Adipocyte (in vitro differentiated cells): ENCODE data around the gene KCNN3.

Experiments
- DNase-seq: peaks from one replicate; pipeline ENCODE4 v3.0.0-alpha.2; 2015; ENCODE audit warnings: low read depth
- H3K27me3 ChIP-seq: replicated peaks from 2 replicates; pipeline ENCODE4 v1.7.0; 2013; ENCODE audit warnings: mild to moderate bottlenecking, low read length, moderate library complexity; ENCODE audit not compliant: control insufficient read depth, insufficient read depth
- H3K36me3 ChIP-seq: 2 replicates; pipeline ENCODE4 v1.7.0; 2013; ENCODE audit warnings: low read length, mild to moderate bottlenecking, moderate library complexity; ENCODE audit not compliant: control insufficient read depth, insufficient read depth, severe bottlenecking
- H3K4me1 ChIP-seq: 2 replicates; pipeline ENCODE4 v1.7.0; 2013; ENCODE audit warnings: mild to moderate bottlenecking, low read length, moderate library complexity; ENCODE audit not compliant: control insufficient read depth, insufficient read depth
- H3K4me3 ChIP-seq: 2 replicates; pipeline ENCODE4 v1.7.0; 2013; ENCODE audit warnings: mild to moderate bottlenecking, low read length, moderate library complexity
- H3K9ac ChIP-seq: 2 replicates; pipeline ENCODE4 v1.7.0; 2013; ENCODE audit warnings: mild to moderate bottlenecking, low read length, moderate library complexity
- H3K9me3 ChIP-seq: 2 replicates; pipeline ENCODE4 v1.7.0; 2013; ENCODE audit warnings: mild to moderate bottlenecking, low read length, moderate library complexity; ENCODE audit not compliant: control insufficient read depth

The KCNN3 gene

DNA sequence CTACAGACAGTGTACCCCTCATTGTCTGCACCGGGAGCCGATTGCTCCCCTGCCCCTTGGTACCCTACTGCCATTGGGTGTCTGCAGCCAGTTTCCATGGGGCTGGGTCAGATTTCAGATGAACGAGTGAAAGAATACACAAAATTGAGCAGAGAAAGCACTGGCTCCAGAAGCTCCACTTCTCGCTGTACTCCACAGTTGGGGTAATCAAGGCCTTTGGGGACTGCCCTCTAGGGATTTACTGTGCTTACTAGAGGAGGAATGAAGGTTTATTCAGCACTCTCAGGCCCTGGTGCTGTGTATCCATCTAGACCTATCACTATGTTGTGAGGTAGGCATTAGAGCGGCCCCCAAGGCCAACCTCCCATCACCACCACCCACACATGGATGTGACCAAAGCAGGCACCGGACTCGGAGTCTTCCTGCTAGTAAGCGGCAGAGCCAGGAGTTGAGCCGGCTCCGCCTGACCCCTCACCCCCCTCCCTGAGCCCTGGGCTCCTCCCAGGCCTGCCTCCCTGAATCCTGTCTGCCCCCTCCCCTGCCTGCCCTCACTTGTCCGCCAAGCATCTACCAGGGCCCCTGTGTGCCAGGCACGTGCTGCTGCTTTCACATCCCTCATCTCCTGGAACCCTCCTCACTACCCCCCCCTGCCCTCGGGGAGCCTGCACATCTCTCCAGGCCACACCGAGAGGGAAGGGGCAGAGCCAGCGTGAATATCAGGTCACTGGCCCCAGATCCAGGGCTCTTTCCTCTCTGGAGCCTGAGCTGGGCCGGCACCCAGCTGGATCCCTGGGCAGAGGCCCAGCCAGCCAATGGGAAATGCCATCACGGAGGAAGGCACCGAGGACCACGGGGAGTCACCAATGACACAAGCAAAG is 23.3 kb downstream of the KCNN3 start:
- DNase-seq: no peak
- Histone ChIP-seq H3K36me3 (no peaks in the 10 kb centered on the region), H3K9ac (no peak overlapping the region), H3K4me1 (no peaks in the 10 kb centered on the region), H3K27me3 (peaks cover 65% of the 10 kb centered on the region), H3K9me3 (no peaks in the 10 kb centered on the region), H3K4me3 (no peak overlapping the region)

DNA sequence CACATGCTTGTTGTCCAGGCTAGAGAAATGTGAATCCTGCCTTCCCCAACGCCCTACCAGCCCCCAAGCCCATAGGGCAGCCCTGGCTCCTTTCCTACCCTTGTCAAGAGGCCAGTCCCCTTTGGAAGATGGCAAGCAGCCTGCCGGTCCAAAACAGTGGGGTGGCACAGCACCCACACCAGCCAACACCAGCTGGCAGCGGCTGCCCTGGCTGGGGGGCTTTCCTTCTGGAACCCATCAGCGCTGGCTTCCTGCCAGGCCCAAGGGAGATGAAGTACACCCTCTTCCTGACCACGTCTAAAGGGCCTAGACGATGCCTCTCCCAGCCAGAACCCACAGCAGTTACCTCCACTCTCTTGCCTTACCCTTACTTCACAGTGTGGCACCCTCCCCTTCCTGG is 24.2 kb downstream of the KCNN3 start:
- Histone ChIP-seq H3K4me1 (no peaks in the 10 kb centered on the region), H3K27me3 (peaks cover 65% of the 10 kb centered on the region), H3K4me3 (no peak overlapping the region), H3K9ac (no peak overlapping the region), H3K9me3 (no peaks in the 10 kb centered on the region), H3K36me3 (no peaks in the 10 kb centered on the region)
- DNase-seq: no peak

DNA sequence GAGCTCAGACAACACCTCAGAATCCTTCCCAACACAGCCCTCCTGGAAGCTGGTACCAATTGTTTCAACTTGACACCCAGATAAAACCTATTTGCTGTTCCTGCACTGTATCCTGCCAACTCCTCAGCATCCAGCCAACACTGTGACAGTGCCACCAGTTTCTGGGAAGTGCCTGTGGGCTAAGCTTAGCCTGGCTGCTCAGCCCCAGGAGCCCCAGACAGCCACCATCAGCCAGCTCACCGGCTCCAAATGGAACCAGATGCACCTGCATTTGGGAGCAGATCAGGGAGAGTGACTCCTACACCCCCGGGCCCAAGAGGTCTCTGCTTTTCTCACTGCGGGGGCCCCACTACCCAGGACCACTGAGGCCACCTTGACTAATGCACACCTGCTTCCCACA is 24.9 kb downstream of the KCNN3 start:
- Histone ChIP-seq H3K9me3 (no peaks in the 10 kb centered on the region), H3K27me3 (peaks cover 61% of the 10 kb centered on the region), H3K9ac (no peak overlapping the region), H3K36me3 (no peaks in the 10 kb centered on the region), H3K4me1 (no peaks in the 10 kb centered on the region), H3K4me3 (no peak overlapping the region)
- no peak for DNase-seq

DNA sequence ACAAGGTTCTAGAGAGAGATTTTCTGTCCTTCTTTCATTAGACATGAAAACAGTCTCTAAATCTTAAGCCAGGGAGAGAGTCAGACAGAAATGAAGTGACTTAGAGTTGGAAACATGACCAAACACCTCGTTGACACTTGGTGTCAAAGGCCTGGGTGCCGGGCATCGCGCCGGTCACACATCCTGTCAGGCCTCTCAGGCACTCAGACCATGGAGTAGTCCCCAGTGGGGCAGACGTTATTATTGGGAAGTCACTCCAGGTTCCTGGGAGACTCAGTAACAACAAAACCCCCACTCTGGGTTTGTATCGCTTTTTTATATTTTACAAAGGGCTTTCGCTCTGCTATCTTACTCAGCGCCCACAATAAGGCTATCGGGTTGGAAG is 25.8 kb downstream of the KCNN3 start:
- Histone ChIP-seq H3K9me3 (no peaks in the 10 kb centered on the region), H3K27me3 (peaks cover 63% of the 10 kb centered on the region), H3K9ac (no peak overlapping the region), H3K36me3 (no peaks in the 10 kb centered on the region), H3K4me3 (no peak overlapping the region), H3K4me1 (no peaks in the 10 kb centered on the region)
- no peak for DNase-seq

DNA sequence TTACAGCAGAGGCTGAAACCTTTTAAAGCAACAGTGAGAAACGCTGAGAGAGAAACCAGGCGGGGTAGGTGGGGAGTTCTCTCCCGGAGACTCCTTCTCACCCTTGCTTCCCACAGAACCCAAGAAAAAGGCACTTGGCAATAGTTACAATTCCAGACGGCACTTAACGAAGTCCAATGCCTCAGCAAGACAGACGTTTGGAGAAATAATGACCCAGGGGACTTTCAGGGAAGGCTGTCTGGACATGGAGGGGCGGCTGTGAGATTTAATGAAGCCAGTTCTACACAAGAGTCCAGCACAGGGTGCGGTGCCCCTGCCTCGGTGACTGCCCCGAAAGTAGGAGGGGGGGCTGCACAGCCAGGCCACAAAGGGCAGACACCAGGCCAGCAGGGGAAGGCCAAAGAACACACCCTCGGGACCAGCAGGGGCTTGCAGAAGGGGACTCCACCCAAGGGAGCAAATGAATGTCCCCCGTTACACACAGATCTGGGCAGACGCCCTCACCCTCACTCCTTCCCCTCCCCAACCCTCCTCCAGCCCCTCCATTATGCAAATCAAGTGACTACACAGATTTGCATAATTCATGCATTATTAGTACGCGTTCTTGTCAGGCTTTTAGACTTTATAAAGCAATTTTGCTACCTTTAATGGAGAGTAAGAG is 26.3 kb downstream of the KCNN3 start:
- Histone ChIP-seq H3K36me3 (no peaks in the 10 kb centered on the region), H3K27me3 (peaks cover 63% of the 10 kb centered on the region), H3K9me3 (no peaks in the 10 kb centered on the region), H3K9ac (no peak overlapping the region), H3K4me3 (no peak overlapping the region), H3K4me1 (no peaks in the 10 kb centered on the region)
- DNase-seq: no peak

DNA sequence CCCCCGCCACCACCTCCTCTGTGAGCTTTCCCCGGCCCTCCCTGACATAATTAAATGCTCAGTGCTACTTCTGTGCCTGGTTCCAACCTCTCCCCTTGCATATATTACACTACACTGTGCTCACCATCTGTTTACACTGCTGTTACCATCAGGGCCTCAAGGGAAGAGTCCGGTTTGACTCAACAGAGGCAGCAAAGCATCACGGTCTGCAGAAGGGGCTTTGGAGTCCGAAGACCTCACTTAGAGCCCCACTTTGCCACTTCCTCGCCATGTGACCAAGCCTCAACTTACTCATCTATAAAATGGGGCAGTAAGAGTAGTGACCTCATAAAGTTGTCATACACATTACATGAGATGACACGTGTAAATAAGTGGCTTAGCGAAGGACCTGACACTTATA is 27.4 kb downstream of the KCNN3 start:
- DNase-seq: no peak
- no peaks in the 10 kb centered on the region for H3K36me3 ChIP-seq
- peaks cover 64% of the 10 kb centered on the region for H3K27me3 ChIP-seq
- H3K4me1 ChIP-seq: no peaks in the 10 kb centered on the region
- no peaks in the 10 kb centered on the region for H3K9me3 ChIP-seq
- no peak overlapping the region for H3K9ac ChIP-seq
- H3K4me3 ChIP-seq: no peak overlapping the region

DNA sequence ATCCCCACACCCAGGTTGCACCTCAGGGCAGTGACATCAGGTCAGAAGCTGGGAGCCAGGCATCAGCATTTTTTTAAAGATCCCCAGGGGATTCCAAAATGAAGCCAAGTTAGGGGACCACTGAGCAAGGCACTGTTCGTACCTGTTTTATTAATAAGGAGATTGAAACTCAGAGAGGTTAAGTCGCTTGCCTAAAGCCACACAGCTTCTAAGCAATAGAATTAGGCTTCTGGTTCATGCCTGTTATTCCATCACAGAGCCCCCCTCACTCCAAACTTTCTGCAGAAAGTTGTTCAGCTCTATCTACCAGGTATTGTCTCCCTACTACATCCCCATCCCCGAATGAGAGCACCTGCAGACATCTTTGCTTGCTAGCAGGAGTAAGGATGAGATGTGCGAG is 28.7 kb downstream of the KCNN3 start:
- H3K4me1 ChIP-seq: no peaks in the 10 kb centered on the region
- no peaks in the 10 kb centered on the region for H3K36me3 ChIP-seq
- no peaks in the 10 kb centered on the region for H3K9me3 ChIP-seq
- no peak overlapping the region for H3K9ac ChIP-seq
- H3K27me3 ChIP-seq: peaks cover 54% of the 10 kb centered on the region
- H3K4me3 ChIP-seq: no peak overlapping the region
- no peak for DNase-seq

DNA sequence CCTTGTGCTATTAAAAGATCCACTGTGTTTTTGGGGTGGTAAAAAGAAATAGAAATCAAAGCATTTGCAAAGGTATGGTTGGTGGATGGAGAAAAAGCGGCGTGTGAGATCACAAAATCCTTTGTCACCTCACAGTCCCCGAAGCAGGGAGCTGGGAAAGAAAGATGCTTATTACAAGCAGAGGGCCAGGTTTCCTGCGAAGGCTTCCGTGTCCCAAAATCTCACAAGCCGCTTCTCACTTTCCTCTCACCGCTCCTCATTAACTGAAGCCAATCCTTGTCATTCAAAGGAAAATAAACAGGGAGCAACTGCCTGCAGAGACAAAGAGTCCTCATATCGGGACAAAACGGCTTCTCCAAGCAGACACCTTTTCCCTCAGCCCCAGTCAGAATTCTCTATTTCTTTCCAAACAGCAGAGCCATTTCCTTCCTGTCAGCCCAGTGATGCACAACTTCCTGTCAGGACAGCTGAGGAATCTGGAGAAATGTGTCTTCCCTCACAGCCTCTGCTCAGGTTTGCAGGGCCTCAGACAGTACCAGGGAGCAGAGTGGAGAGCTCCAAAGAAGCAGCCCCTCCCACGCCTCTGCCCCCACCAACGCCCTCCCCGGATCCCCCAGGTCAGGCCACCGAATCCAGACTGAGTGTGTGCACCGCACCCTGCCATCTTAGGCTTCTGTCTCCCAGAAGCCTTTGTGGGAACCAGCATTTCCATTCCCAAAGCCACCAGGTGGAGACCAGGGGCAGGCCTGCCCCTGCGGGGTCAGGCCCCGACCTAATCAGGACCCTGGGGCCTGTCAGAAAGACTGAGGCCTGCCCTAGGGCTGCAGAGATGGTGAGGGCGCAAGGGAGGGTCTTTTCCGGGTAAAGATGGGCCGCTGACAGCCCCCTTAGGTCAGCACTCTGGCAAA is 29.6 kb downstream of the KCNN3 start:
- no peak overlapping the region for H3K9ac ChIP-seq

DNA sequence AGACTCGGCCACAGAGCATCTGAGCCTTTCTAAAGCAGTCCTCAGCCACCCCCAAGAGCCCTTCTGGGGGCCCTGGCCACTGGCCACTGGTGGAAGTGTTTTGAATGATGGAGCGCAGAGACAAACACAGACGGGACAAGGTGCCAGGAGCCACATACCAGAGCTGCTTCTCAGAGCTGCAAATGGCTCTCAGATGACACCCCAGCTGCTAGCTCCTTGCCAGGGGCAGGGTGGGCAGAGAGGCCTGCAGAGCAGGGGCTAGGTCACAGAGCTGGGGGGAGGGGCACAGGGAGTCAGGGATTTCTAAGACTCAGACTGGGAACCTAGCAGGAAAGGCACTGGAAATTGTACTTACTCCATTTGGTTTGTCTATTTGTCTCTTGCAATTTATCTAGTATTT is 30.4 kb downstream of the KCNN3 start:
- Histone ChIP-seq H3K4me3 (no peak overlapping the region), H3K27me3 (peaks cover 53% of the 10 kb centered on the region), H3K4me1 (no peaks in the 10 kb centered on the region), H3K36me3 (no peaks in the 10 kb centered on the region), H3K9ac (no peak overlapping the region), H3K9me3 (no peaks in the 10 kb centered on the region)
- DNase-seq: no peak

More for the DNA sequence above, 29.6 kb downstream of the KCNN3 start:
- Histone ChIP-seq H3K4me1 (no peaks in the 10 kb centered on the region), H3K4me3 (no peak overlapping the region), H3K9me3 (no peaks in the 10 kb centered on the region), H3K27me3 (peaks cover 54% of the 10 kb centered on the region), H3K36me3 (no peaks in the 10 kb centered on the region)
- no peak for DNase-seq

DNA sequence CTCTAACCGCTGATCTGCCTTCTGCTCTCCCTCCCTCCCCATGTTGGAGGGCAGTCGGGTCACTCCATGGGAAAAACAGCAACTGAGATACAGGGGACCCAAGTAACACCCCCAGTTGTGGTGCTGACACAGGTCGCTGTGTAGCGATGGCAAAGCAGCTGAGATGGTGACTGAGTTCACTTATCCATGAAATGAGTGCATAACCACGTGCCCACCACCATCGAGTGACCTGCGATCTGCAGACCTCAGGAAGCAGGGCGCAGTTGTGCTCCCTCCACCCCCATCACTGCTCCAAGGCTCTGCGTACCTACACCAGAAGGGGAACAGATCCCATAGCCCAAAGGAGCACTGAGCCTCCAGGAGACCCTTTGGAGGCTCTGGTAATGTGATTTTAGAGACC is 31.1 kb downstream of the KCNN3 start:
- Histone ChIP-seq H3K9ac (no peak overlapping the region), H3K36me3 (no peaks in the 10 kb centered on the region), H3K4me3 (no peak overlapping the region), H3K9me3 (no peaks in the 10 kb centered on the region), H3K4me1 (no peaks in the 10 kb centered on the region), H3K27me3 (peaks cover 56% of the 10 kb centered on the region)
- no peak for DNase-seq

DNA sequence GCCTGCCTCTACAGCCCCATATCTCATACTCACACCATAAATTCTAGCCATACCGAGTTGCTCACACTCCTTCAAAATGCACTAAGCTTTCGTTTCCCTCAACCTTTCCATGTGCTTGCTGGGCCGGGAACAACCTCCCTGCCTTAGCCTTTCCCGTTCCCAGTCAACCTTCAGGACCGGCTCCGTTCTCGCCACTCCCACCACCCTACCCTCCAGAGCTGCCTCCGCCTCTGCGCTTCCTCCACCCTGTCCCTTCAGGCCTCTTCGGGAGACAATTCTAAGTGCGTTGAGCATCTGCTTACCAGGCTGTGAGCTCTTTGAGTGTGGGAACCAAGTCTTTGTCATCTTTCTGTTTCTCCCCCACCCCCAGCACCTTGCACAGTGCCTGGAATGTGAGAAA is 31.6 kb downstream of the KCNN3 start:
- H3K4me3 ChIP-seq: no peak overlapping the region
- DNase-seq: no peak
- no peak overlapping the region for H3K9ac ChIP-seq
- H3K27me3 ChIP-seq: peaks cover 55% of the 10 kb centered on the region
- H3K9me3 ChIP-seq: no peaks in the 10 kb centered on the region
- no peaks in the 10 kb centered on the region for H3K36me3 ChIP-seq
- no peaks in the 10 kb centered on the region for H3K4me1 ChIP-seq
